Posterior vena cava (tissue), 2 donors: ENCODE measurements around the gene MYB. TPM values are rescaled to one million over a fixed set of nuclear protein-coding genes. Genes with fewer than 3 reads are reported as not detected.
"Not testable (repeated sequence)": the region's sequence is repeated elsewhere in the genome, so short reads cannot be mapped to it uniquely, and the experiment has no call there.

Source experiments
- DNase-seq: peaks from one replicate; pipeline ENCODE4 v3.0.0-alpha.2; 2020; ENCODE audit warnings: low spot score
- intact Hi-C, 2 donors: fragments of 100-400 bp; cut with DNase I; formaldehyde crosslinking; loops; one replicate each; pipeline versions ENCODE4 v1.14.1 to v1.14.2; 2022 to 2023
- long read RNA-seq, 2 donors: library from polyadenylated mRNA; unstranded; transcript quantifications; one replicate each; pipeline ENCODE4 v2.0.0, GENCODE V29; 2020 to 2021
- total RNA-seq, 2 donors: library from RNA; stranded (reverse); fragmentation: NEBNext Ultra II Directional; extraction: Animal tissue kit (Norgen Biotek cat#: 25700); gene quantifications; one replicate each; pipeline ENCODE4 v1.2.1, GENCODE V29; 2021
- donor health status: DM: yes; HTN: yes; CAD: no.
- donor health status: DM: yes; HTN: yes; CAD: no.

Gene MYB
- total RNA-seq = under 1 TPM; 0.23 to 0.29 TPM
- long read RNA-seq, donor 1 = 0 reads
- long read RNA-seq, donor 2 = 0 reads

GRCh38 chr6:135180542-135181332, at the start of gene MYB:
TSS of gene MYB (plus strand) at chr6:135181308. CDS start at chr6:135181514, 206 bp downstream.
- DNase-seq = no peak
- intact Hi-C loops = no loop called here

- intact Hi-C loops = no loop called here
- DNase-seq = no peak
Observed at GRCh38 chr6:135132776-135133175, 48.3 kb upstream of the MYB start.

GRCh38 chr6:135135835-135136234, 45.3 kb upstream of the MYB start:
- intact Hi-C loops = no loop called here

GRCh38 chr6:135137826-135138225, 43.3 kb upstream of the MYB start:
- intact Hi-C loops = no loop called here

More at GRCh38 chr6:135135835-135136234, 45.3 kb upstream of the MYB start:
- no peak for DNase-seq

GRCh38 chr6:135141182-135141581, 39.9 kb upstream of the MYB start:
- DNase-seq = no peak
- intact Hi-C loops = no loop called here

More at GRCh38 chr6:135137826-135138225, 43.3 kb upstream of the MYB start:
- no peak for DNase-seq

GRCh38 chr6:135141728-135142127, 39.4 kb upstream of the MYB start:
- intact Hi-C loops = no loop called here
- DNase-seq = no peak

GRCh38 chr6:135142232-135142631, 38.9 kb upstream of the MYB start:
- intact Hi-C loops, DNase-seq: not testable (repeated sequence)

- intact Hi-C loops = no loop called here
- DNase-seq = no peak
Observed at GRCh38 chr6:135144673-135145062, 36.4 kb upstream of the MYB start.

- intact Hi-C loops = no loop called here
- DNase-seq = no peak
Observed at GRCh38 chr6:135145063-135145800, 35.9 kb upstream of the MYB start.

- intact Hi-C loops = no loop called here
- DNase-seq = no peak
Observed at GRCh38 chr6:135146162-135146934, 34.8 kb upstream of the MYB start.

- intact Hi-C loops = no loop called here
- no peak for DNase-seq
Observed at GRCh38 chr6:135147637-135148592, 33.2 kb upstream of the MYB start.

GRCh38 chr6:135148889-135149288, 32.2 kb upstream of the MYB start:
- no peak for DNase-seq
- intact Hi-C loops = no loop called here

- intact Hi-C loops = no loop called here
- DNase-seq = no peak
Observed at GRCh38 chr6:135149376-135149775, 31.7 kb upstream of the MYB start.

- intact Hi-C loops = not testable (repeated sequence)
Observed at GRCh38 chr6:135150481-135150880, 30.6 kb upstream of the MYB start.

GRCh38 chr6:135154125-135154524, 27.0 kb upstream of the MYB start:
- DNase-seq, intact Hi-C loops: not testable (repeated sequence)

More at GRCh38 chr6:135150481-135150880, 30.6 kb upstream of the MYB start:
- not testable (repeated sequence) for DNase-seq

GRCh38 chr6:135158397-135158796, 22.7 kb upstream of the MYB start:
- intact Hi-C loops = no loop called here
- no peak for DNase-seq

GRCh38 chr6:135159531-135159930, 21.6 kb upstream of the MYB start:
- no peak for DNase-seq
- intact Hi-C loops = no loop called here
